ENCODE results near the gene DOCK9.

DOCK9 gene

DNA sequence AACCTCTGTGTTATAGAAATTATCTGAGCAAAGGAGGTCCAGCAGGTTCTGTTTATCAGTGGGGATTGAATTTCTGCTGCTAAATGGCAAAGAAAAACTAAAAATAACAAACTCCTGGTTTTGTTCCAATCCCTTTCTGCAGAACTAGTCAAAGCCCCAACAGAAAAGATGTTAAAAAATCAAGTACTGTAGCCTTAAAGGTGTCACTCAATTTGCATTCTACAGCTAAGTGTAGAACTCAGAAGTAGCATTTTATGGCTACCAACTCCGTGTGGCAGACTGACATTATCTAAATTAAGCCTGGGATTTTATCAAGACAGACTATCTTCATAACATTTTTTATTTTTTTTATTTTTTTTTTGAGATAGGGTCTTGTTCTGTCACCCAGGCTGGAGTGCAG, 133.8 kb downstream of the DOCK9 start:
- no peak for TF ChIP-seq NFIC (IDR thresholded peaks at IDR 0.05)
- no peak for TF ChIP-seq TCF12 (IDR thresholded peaks at IDR 0.05; ENCODE audit: low read depth)
- TF ChIP-seq YY1 (IDR thresholded peaks at IDR 0.05; ENCODE audit: low read depth) = no peak
- TF ChIP-seq ZBTB7A (IDR thresholded peaks at IDR 0.05; ENCODE audit: low read depth) = no peak
- no peak for TF ChIP-seq TEAD4 (IDR thresholded peaks at IDR 0.05)
- TF ChIP-seq RAD21 (IDR thresholded peaks at IDR 0.05; ENCODE audit: low read depth) = no peak
- no peak for TF ChIP-seq EP300 (IDR thresholded peaks at IDR 0.05; ENCODE audit: borderline replicate concordance)
- TF ChIP-seq, protein P1, sequence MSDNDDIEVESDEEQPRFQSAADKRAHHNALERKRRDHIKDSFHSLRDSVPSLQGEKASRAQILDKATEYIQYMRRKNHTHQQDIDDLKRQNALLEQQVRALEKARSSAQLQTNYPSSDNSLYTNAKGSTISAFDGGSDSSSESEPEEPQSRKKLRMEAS (IDR thresholded peaks at IDR 0.05) = no peak
- TF ChIP-seq CEBPB (IDR thresholded peaks at IDR 0.05) = no peak
- TF ChIP-seq, protein P2, sequence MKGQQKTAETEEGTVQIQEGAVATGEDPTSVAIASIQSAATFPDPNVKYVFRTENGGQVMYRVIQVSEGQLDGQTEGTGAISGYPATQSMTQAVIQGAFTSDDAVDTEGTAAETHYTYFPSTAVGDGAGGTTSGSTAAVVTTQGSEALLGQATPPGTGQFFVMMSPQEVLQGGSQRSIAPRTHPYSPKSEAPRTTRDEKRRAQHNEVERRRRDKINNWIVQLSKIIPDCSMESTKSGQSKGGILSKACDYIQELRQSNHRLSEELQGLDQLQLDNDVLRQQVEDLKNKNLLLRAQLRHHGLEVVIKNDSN (IDR thresholded peaks at IDR 0.05) = no peak
- TF ChIP-seq TAF1 (IDR thresholded peaks at IDR 0.05; ENCODE audit: low read depth) = no peak
- TF ChIP-seq EGR1 (IDR thresholded peaks at IDR 0.05) = no peak
- no peak for TF ChIP-seq FOXM1 (IDR thresholded peaks at IDR 0.05; ENCODE audit: borderline replicate concordance, low read depth)
- no peak for TF ChIP-seq CREB1 (IDR thresholded peaks at IDR 0.05; ENCODE audit: low read depth)
- TF ChIP-seq, protein P3, sequence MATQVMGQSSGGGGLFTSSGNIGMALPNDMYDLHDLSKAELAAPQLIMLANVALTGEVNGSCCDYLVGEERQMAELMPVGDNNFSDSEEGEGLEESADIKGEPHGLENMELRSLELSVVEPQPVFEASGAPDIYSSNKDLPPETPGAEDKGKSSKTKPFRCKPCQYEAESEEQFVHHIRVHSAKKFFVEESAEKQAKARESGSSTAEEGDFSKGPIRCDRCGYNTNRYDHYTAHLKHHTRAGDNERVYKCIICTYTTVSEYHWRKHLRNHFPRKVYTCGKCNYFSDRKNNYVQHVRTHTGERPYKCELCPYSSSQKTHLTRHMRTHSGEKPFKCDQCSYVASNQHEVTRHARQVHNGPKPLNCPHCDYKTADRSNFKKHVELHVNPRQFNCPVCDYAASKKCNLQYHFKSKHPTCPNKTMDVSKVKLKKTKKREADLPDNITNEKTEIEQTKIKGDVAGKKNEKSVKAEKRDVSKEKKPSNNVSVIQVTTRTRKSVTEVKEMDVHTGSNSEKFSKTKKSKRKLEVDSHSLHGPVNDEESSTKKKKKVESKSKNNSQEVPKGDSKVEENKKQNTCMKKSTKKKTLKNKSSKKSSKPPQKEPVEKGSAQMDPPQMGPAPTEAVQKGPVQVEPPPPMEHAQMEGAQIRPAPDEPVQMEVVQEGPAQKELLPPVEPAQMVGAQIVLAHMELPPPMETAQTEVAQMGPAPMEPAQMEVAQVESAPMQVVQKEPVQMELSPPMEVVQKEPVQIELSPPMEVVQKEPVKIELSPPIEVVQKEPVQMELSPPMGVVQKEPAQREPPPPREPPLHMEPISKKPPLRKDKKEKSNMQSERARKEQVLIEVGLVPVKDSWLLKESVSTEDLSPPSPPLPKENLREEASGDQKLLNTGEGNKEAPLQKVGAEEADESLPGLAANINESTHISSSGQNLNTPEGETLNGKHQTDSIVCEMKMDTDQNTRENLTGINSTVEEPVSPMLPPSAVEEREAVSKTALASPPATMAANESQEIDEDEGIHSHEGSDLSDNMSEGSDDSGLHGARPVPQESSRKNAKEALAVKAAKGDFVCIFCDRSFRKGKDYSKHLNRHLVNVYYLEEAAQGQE (IDR thresholded peaks at IDR 0.05; ENCODE audit: low read depth) = no peak

DNA sequence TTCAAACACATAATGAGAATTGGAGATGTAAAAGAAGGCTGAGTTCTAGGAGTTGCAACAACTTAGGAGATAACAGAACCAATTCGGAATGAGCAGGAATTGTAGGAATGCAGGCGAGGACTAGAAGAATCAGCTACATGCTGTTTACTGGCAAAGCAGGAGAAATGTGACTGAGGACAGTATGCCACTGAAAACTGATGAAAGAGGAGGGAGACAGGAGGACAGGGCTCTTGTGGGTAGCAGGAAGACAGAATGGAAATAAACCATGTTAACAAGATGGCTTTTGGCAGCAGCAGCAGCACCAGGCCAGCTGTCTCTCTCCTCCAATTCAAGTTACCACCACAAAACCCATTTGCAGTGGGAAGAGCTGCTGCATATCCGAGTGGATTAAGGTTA, 134.4 kb downstream of the DOCK9 start:
- TF ChIP-seq RAD21 (IDR thresholded peaks at IDR 0.05; ENCODE audit: low read depth) = no peak
- no peak for TF ChIP-seq ZBTB7A (IDR thresholded peaks at IDR 0.05; ENCODE audit: low read depth)
- TF ChIP-seq CEBPB (IDR thresholded peaks at IDR 0.05) = no peak

DNA sequence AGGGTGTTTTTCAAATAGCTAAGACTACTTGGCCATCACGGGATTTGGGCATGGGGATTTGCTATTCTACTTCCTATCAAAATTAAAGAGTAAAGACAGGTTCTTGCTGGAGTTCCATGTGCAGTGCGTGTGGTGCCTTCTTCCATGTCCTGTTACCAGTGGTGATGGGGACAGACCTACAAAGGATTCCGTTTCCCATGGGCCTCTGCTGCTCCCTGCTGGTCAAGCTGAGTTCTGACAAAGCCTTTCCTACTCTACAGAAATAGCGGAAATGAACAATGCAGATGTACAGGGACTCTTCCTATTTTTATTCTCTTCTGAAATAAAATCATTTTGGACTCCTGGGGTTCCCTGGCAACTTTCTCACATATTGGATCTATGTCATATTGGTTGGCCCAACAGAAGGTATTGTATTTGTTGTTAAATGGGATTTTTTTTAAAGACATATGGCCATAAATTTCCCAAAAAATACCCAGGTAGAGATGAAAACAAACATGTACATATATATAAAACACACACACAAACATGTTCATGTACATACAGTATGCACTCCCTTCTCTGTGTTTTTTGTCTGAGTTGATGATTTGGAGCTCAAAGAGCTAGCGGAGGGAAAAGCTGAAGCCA, 134.9 kb downstream of the DOCK9 start:
- TF ChIP-seq TAF1 (IDR thresholded peaks at IDR 0.05; ENCODE audit: low read depth) = no peak
- no peak for TF ChIP-seq EP300 (IDR thresholded peaks at IDR 0.05; ENCODE audit: borderline replicate concordance)
- no peak for TF ChIP-seq ZBTB7A (IDR thresholded peaks at IDR 0.05; ENCODE audit: low read depth)
- TF ChIP-seq RAD21 (IDR thresholded peaks at IDR 0.05; ENCODE audit: low read depth) = peak; percentile 75
- TF ChIP-seq YY1 (IDR thresholded peaks at IDR 0.05; ENCODE audit: low read depth) = no peak

DNA sequence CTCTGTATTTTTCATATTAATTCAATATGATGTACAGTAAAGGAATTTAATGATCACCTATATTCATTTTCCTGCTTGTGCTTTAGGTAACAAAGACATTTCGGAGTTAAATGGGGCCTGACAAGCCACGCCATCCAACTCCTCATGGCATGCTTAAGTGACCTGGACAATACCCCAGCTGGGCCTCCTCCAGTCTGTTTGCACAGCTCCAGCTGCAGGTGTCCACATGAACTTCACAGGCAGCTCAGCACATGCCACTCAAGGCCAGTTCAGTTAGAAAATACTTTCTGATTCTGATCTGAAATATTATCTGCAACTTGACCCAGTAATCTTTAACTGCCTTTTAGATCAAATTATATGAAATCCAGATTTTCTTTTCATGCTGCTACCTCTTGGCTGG, 135.8 kb downstream of the DOCK9 start:
- no peak for TF ChIP-seq TEAD4 (IDR thresholded peaks at IDR 0.05)
- TF ChIP-seq CEBPB (IDR thresholded peaks at IDR 0.05) = no peak
- no peak for TF ChIP-seq RAD21 (IDR thresholded peaks at IDR 0.05; ENCODE audit: low read depth)
- no peak for TF ChIP-seq EGR1 (IDR thresholded peaks at IDR 0.05)
- no peak for TF ChIP-seq NFIC (IDR thresholded peaks at IDR 0.05)
- TF ChIP-seq TAF1 (IDR thresholded peaks at IDR 0.05; ENCODE audit: low read depth) = no peak
- TF ChIP-seq ZBTB7A (IDR thresholded peaks at IDR 0.05; ENCODE audit: low read depth) = no peak
- TF ChIP-seq, protein P1 (IDR thresholded peaks at IDR 0.05) = no peak
- TF ChIP-seq TCF12 (IDR thresholded peaks at IDR 0.05; ENCODE audit: low read depth) = no peak
- TF ChIP-seq, protein P2 (IDR thresholded peaks at IDR 0.05) = no peak

DNA sequence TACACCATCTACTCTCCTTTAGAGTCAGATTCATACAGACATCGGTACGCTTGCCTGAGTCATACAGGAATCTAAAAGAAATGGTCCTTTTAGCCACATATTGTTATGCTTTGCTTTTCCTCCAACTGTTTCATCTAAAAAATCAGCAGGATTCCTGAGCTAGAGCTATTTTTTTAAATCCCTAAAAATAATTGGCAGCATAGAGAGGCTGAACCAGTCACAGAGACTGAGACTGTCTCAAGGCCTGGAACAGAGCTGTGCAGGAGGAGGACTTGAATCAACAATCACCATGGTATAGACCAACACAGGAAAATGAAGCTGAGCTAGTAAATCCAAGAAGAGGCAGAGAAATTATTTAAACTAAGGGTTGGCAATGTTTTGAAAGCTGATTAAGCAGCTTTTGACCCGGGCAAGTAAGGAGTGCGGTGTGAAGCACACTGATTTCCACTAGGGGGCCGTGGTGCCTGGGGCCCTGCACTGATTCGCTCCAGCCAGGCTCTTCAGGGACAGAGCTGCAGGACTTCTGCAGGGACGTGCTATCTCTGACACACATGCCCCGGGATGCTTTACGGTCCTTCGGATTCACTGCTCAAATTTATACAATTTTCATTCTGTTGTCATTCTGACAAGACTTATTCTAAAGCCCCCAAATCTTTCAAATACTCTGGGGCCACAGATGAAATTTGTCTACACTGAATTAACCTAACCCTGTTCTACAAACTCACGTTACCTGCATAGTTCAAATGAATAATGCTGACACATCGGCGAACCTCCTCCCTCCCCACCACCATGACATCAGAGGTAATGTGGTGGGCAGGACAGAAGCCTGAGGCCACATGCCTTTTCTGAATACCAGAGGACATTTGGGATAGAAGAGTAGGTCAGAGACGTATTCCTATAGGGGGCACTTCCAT, 137.8 kb downstream of the DOCK9 start:
- TF ChIP-seq FOXM1 (IDR thresholded peaks at IDR 0.05; ENCODE audit: borderline replicate concordance, low read depth) (no peak), RAD21 (IDR thresholded peaks at IDR 0.05; ENCODE audit: low read depth) (peak; percentile 71), TEAD4 (IDR thresholded peaks at IDR 0.05) (0 out of 2 replicates have a peak, but pooled peaks have one; percentile 10)
- TF ChIP-seq, protein P3 (IDR thresholded peaks at IDR 0.05; ENCODE audit: low read depth) = no peak

DNA sequence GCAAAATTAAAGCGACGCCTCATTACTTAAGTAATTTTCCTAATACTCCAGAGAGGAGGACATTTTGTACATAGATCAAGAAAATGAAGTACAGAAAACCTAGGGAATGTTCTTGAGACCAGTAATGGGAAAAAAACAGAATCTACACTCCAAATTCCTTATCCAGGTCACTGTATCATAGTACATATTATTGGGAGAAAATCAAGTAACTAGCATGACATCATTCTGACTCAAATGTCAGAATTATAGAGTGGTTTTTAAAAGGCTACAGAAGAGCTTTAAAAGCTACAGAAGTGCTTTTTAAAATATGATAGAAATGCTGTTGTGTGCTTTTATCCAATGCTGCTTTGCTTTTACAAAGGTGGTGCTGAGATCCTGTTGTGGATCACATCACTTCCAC, 139.1 kb downstream of the DOCK9 start:
- no peak for TF ChIP-seq EGR1 (IDR thresholded peaks at IDR 0.05)
- TF ChIP-seq FOXM1 (IDR thresholded peaks at IDR 0.05; ENCODE audit: borderline replicate concordance, low read depth) = no peak
- TF ChIP-seq EP300 (IDR thresholded peaks at IDR 0.05; ENCODE audit: borderline replicate concordance) = no peak
- no peak for TF ChIP-seq YY1 (IDR thresholded peaks at IDR 0.05; ENCODE audit: low read depth)
